Endothelial cell of umbilical vein (primary cell): Measurements from ENCODE around the gene CNPY1.

Experiments used
- POLR2A ChIP-seq: IDR thresholded peaks from 2 replicates; pipeline ENCODE4 v1.6.1; 2012; ENCODE audit warnings: low read depth, mild to moderate bottlenecking, control low read depth, low read length
- TF ChIP-seq, protein P1 (sequence below), 2 donors: IDR thresholded peaks; 1 replicate in 1 of 2; 2 replicates in 1 of 2; pipeline ENCODE4 v1.5.1; 2011; ENCODE audit warnings: low read length in 2 of 2, mild to moderate bottlenecking in 2 of 2, moderate library complexity in 2 of 2, control low read depth in 1 of 2, inconsistent platforms in 1 of 2, low read depth in 1 of 2; ENCODE audit not compliant: insufficient read depth in 1 of 2; ENCODE audit errors: extremely low read depth in 1 of 2

DNA sequence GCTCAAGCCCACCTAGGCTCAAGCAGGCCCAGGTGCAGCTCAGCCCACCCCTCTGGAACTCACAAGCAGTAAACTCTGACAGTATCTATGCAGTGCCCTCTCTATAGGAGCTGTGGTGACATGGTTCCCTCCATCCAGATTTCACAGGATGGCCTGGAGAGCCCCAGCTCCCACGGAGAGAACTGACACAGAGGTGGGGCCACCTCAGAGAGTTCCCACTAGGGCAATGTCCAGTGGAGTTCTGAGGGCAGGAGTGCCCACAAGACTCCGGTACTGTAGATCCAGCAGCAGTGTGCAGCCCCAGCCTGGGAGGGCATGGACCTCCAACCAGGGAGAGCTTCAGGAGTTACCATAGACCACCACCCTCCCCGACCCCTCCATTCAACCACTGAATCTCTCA, 37.3 kb upstream of the CNPY1 start:
- TF ChIP-seq, protein P1, sequence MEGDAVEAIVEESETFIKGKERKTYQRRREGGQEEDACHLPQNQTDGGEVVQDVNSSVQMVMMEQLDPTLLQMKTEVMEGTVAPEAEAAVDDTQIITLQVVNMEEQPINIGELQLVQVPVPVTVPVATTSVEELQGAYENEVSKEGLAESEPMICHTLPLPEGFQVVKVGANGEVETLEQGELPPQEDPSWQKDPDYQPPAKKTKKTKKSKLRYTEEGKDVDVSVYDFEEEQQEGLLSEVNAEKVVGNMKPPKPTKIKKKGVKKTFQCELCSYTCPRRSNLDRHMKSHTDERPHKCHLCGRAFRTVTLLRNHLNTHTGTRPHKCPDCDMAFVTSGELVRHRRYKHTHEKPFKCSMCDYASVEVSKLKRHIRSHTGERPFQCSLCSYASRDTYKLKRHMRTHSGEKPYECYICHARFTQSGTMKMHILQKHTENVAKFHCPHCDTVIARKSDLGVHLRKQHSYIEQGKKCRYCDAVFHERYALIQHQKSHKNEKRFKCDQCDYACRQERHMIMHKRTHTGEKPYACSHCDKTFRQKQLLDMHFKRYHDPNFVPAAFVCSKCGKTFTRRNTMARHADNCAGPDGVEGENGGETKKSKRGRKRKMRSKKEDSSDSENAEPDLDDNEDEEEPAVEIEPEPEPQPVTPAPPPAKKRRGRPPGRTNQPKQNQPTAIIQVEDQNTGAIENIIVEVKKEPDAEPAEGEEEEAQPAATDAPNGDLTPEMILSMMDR (IDR thresholded peaks at IDR 0.05; ENCODE audit: extremely low read depth in 1 of 2, insufficient read depth in 1 of 2, low read depth in 1 of 2, low read length in 2 of 2) = no peak
- TF ChIP-seq POLR2A = no peak
